ENCODE data around the gene PCDHA10.
A peak's percentile ranks its signal among the peaks of the same experiment; 100 is the strongest.
"Not testable (repeated sequence)": the region's sequence is repeated elsewhere in the genome, so short reads cannot be mapped to it uniquely, and the experiment has no call there.

PCDHA10 gene

GRCh38 chr5:140842798-140843733 lies 12.6 kb upstream of the PCDHA10 start:
- DNase-seq = no peak

DNA sequence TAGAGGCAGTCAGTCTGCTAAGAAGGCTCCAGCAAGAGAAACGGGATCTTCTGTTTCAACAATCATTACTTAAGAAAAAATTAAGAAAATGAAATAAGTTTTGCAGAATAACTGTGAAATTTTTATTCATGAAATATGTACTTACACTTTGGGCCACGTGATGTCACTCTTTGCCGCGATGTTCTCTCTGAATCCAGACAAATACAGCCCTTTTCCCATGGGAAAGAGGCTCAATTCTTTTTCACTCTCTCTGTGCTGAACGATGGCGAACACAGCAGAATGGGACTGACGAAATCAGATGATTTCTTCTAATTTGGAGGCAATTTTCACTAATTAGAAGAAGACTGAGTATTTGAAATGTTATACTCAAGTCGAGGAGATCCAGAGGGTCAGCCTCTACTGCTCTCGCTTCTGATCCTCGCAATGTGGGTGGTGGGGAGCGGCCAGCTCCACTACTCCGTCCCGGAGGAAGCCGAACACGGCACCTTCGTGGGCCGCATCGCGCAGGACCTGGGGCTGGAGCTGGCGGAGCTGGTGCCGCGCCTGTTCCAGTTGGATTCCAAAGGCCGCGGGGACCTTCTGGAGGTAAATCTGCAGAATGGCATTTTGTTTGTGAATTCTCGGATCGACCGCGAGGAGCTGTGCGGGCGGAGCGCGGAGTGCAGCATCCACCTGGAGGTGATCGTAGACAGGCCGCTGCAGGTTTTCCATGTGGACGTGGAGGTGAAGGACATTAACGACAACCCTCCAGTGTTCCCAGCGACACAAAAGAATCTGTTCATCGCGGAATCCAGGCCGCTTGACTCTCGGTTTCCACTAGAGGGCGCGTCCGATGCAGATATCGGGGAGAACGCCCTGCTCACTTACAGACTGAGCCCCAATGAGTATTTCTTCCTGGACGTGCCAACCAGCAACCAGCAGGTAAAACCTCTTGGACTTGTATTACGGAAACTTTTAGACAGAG lies 7.3 kb upstream of the PCDHA10 start, which contains the start of gene PCDHA9:
Gene PCDHA9, plus strand, starts transcription at position 244 of the 964 bp plus-strand sequence. Its CDS starts 114 bp downstream, at position 358.
- not testable (repeated sequence) for DNase-seq

DNA sequence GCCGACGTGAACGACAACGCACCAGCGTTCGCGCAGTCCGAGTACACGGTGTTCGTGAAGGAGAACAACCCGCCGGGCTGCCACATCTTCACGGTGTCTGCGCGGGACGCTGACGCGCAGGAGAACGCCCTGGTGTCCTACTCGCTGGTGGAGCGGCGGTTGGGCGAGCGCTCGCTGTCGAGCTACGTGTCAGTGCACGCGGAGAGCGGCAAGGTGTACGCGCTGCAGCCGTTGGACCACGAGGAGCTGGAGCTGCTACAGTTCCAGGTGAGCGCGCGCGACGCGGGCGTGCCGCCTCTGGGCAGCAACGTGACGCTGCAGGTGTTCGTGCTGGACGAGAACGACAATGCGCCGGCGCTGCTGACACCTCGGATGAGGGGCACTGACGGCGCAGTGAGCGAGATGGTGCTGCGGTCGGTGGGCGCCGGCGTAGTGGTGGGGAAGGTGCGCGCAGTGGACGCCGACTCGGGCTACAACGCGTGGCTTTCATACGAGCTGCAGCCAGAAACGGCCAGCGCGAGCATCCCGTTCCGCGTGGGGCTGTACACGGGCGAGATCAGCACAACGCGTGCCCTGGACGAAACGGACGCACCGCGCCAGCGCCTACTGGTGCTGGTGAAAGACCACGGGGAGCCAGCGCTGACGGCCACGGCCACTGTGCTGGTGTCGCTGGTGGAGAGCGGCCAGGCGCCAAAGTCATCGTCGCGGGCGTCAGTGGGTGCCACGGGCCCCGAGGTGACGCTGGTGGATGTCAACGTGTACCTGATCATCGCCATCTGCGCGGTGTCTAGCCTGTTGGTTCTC lies 5.7 kb upstream of the PCDHA10 start:
- not testable (repeated sequence) for DNase-seq

GRCh38 chr5:140857177-140857986 lies 1.7 kb downstream of the PCDHA10 start:
- no peak for DNase-seq

DNA sequence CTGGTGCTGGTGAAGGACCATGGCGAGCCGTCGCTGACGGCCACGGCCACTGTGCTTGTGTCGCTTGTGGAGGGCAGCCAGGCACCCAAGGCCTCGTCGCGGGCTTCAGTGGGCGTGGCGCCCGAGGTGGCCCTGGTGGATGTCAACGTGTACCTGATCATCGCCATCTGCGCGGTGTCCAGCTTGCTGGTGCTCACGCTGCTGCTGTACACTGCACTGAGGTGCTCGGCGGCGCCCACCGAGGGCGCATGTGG lies 2.2 kb downstream of the PCDHA10 start:
- DNase-seq = no peak

DNA sequence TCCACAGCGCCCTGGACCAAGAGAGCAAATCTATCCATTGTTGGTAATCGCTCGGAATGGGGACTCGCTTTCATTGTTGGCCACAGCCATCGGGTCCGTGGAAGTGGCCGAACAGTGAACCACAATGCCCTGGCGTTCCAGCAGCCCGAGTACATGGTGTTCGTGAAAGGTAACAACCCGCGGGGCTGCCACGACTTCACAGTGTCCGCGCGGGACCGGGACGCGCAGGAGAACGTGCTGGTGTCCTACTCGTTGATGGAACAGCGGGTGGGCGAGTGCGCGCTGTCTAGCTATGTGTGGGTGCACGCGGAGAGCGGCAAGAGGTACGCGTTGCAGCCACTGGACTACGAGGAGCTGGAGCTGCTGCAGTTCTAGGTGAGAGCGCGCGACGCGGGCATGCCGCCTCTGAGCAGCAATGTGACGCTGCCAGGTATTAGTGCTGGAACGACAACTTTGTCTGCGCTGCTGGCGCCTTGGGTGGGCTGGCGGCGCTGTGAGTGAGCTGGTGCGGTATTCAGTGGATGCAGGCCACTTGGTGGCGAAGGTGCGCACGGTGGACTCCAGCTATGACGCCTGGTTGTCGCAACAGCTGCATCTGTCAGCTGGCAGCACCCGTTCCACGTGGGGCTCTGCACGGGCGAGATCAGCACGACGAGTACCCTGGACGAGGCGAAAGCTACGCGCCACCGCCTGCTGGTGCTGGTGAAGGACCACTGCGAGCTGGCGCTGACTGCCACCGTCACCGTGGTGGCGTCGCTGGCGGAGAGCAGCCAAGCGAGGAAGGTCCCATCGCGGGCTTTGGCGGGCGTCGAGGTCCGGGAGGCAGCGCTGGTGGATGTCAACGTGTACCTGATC lies 7.0 kb downstream of the PCDHA10 start:
- no peak for DNase-seq

GRCh38 chr5:140868721-140869554 lies 13.2 kb downstream of the PCDHA10 start, which contains the start of gene PCDHA11:
TSS of gene PCDHA11 (plus strand) at chr5:140868957. CDS start at chr5:140869104, 147 bp downstream.
- peak; percentile 24 for DNase-seq

DNA sequence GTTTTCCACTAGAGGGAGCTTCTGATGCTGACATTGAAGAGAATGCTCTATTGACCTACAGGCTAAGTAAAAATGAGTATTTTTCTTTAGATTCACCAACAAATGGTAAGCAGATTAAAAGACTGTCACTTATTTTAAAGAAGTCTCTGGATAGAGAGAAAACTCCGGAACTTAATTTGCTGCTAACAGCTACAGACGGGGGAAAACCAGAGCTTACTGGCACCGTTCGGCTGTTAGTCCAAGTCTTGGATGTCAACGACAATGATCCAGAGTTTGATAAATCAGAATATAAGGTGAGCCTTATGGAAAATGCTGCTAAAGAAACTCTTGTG lies 13.8 kb downstream of the PCDHA10 start:
- no peak for DNase-seq

GRCh38 chr5:140870221-140871201 lies 14.8 kb downstream of the PCDHA10 start:
- DNase-seq = no peak

- DNase-seq = no peak
Measured at GRCh38 chr5:140875085-140876065, 19.7 kb downstream of the PCDHA10 start, which contains the start of gene PCDHA12. TSS of gene PCDHA12 (plus strand) at chr5:140875308. CDS start at chr5:140875473, 165 bp downstream.

DNA sequence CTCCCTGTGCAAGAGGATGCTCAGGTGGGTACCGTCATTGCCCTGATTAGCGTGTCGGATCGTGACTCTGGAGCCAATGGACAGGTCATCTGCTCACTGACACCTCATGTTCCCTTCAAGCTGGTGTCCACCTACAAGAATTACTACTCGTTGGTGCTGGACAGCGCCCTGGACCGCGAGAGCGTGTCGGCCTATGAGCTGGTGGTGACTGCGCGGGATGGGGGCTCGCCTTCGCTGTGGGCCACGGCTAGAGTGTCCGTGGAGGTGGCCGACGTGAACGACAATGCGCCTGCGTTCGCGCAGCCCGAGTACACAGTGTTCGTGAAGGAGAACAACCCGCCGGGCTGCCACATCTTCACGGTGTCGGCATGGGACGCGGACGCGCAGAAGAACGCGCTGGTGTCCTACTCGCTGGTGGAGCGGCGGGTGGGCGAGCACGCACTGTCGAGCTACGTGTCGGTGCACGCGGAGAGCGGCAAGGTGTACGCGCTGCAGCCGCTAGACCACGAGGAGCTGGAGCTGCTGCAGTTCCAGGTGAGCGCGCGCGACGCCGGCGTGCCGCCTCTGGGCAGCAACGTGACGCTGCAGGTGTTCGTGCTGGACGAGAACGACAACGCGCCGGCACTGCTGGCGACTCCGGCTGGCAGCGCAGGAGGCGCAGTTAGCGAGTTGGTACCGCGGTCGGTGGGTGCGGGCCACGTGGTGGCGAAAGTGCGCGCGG lies 21.0 kb downstream of the PCDHA10 start:
- not testable (repeated sequence) for DNase-seq

DNA sequence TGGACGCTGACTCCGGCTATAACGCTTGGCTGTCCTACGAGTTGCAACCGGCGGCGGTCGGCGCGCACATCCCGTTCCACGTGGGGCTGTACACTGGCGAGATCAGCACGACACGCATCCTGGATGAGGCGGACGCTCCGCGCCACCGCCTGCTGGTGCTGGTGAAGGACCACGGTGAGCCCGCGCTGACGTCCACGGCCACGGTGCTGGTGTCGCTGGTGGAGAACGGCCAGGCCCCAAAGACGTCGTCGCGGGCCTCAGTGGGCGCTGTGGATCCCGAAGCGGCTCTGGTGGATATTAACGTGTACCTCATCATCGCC lies 21.5 kb downstream of the PCDHA10 start:
- DNase-seq = no peak

DNA sequence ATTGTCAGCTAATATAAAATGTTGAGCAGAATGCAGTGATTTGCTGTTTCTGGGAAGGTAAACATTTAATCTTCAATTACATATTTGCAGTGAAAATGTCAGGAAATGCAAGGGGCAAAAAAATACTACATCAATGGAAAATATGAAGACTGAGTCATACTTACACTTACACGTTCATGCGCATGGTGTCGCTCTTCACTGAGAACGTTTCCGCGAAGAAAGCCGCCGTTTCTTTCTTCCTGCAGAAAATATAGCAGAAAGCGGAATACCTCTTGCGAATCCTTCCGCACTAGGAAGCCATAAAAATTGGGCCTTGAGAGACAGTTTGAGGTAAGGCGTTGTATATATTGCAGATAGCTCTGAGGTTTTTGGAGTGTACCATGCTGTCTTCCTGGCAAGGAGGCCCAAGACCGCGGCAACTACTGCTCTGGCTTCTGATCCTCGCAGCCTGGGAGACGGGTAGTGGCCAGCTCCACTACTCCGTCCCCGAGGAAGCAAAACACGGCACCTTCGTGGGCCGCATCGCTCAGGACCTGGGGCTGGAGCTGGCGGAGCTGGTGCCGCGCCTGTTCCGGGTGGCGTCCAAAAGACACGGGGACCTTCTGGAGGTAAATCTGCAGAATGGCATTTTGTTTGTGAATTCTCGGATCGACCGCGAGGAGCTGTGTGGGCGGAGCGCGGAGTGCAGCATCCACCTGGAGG lies 26.3 kb downstream of the PCDHA10 start, which contains the start of gene PCDHA13:
Gene PCDHA13, plus strand, starts transcription at position 236 of the 702 bp plus-strand sequence. Its CDS starts 145 bp downstream, at position 381.
- DNase-seq = peak; percentile 45

GRCh38 chr5:140882591-140882899 lies 26.8 kb downstream of the PCDHA10 start:
- DNase-seq = peak; percentile 9

DNA sequence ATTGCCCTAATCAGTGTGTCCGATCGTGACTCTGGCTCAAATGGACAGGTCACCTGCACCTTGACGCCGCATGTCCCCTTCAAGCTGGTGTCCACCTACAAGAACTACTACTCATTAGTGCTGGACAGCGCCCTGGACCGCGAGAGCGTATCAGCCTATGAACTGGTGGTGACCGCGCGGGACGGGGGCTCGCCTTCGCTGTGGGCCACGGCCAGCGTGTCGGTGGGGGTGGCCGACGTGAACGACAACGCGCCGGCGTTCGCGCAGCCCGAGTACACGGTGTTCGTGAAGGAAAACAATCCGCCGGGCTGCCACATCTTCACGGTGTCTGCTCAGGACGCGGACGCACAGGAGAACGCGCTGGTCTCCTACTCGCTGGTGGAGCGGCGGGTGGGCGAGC lies 27.7 kb downstream of the PCDHA10 start:
- DNase-seq = no peak
